ENCODE measurements around the gene STON2. TPM values are rescaled to one million over a fixed set of nuclear protein-coding genes. Genes with fewer than 3 reads are reported as not detected.

Gene STON2
- total and polyA plus RNA-seq, 9 donors: 4.8 to 28.7 (median 17.3) TPM

DNA sequence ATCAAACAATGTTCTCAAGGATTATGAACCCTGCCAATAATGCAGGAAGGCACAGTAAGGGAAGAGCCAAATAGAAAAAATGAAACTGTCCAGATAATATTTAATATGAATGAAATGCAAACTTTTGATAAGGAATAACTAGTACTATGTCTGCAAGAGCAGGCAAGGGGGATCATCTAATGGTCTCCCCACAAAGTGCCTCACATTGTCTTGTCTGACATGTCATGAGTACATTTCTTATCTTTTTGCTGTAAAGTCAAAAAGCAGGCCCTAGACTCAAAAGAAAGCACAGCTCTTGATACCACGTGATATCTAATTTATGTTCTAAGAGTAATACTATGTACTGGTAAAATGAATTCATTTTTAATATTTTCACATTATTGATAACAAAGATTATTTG lies 135.5 kb downstream of the STON2 start:
- Histone ChIP-seq H3K4me1 (ENCODE audit: insufficient read depth) (no peaks in the 10 kb centered on the region), H3K4me3 (no peak overlapping the region), H3K9me3 (no peaks in the 10 kb centered on the region), H3K36me3 (no peaks in the 10 kb centered on the region), H3K27ac (no peak overlapping the region), H3K27me3 (no peaks in the 10 kb centered on the region)
- TF ChIP-seq EP300 (IDR thresholded peaks at IDR 0.05) (no peak), POLR2A (IDR thresholded peaks at IDR 0.05) (no peak)
- TF ChIP-seq, protein P1, sequence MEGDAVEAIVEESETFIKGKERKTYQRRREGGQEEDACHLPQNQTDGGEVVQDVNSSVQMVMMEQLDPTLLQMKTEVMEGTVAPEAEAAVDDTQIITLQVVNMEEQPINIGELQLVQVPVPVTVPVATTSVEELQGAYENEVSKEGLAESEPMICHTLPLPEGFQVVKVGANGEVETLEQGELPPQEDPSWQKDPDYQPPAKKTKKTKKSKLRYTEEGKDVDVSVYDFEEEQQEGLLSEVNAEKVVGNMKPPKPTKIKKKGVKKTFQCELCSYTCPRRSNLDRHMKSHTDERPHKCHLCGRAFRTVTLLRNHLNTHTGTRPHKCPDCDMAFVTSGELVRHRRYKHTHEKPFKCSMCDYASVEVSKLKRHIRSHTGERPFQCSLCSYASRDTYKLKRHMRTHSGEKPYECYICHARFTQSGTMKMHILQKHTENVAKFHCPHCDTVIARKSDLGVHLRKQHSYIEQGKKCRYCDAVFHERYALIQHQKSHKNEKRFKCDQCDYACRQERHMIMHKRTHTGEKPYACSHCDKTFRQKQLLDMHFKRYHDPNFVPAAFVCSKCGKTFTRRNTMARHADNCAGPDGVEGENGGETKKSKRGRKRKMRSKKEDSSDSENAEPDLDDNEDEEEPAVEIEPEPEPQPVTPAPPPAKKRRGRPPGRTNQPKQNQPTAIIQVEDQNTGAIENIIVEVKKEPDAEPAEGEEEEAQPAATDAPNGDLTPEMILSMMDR (IDR thresholded peaks at IDR 0.05): no peak
- intact Hi-C loops (cut with DNase I): loop anchor here in 1 of 4 donors (5.0 kb wide), 1 partner anchor 188 kb away; no protein-coding TSS in a partner anchor
- WGBS, 3 donors: 68 to 79% (median 69%) methylated on average over 1 of the region's 1 CpG
- no peak for DNase-seq

DNA sequence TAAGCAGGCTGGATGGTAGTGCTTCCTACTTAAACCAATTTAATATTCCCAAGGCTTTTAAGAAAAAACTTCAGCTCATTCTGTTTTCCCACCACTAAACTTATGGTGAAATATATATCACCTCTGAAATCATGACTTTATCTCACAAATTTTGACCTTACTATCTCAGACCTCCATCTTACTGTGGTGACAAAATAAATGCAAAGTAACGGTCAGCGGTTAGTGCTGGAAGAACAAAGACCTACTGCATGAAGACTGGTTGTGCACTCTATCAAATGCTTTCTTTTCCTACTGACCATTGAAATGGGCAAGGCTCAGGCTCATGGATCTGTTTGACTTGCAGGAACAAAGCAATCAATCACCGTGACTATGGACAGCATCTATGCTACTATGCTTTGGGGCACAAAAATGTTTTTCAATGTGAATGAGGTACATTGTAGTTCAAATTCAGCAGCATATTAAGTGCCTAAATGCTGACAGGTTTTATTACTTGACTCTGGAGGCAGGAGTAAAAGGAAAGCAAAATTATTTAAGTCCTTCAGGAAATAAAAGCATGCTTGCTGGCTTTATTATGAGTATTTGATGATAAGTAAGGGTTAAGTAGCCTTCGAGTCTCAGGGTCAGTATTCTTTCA lies 136.2 kb downstream of the STON2 start:
- H3K4me3 ChIP-seq: no peak overlapping the region
- H3K9me3 ChIP-seq: no peaks in the 10 kb centered on the region
- no peaks in the 10 kb centered on the region for H3K36me3 ChIP-seq
- TF ChIP-seq, protein P1 (IDR thresholded peaks at IDR 0.05): no peak
- no peak for TF ChIP-seq POLR2A (IDR thresholded peaks at IDR 0.05)
- no peak for TF ChIP-seq EP300 (IDR thresholded peaks at IDR 0.05)
- H3K27me3 ChIP-seq: no peaks in the 10 kb centered on the region
- intact Hi-C loops (cut with DNase I): no loop called here
- no peaks in the 10 kb centered on the region for H3K4me1 ChIP-seq (ENCODE audit: insufficient read depth)
- 83 to 88% (median 85%) methylated on average over 4 of the region's 4 CpGs for WGBS, 3 donors
- no peak for DNase-seq
- H3K27ac ChIP-seq: no peak overlapping the region

DNA sequence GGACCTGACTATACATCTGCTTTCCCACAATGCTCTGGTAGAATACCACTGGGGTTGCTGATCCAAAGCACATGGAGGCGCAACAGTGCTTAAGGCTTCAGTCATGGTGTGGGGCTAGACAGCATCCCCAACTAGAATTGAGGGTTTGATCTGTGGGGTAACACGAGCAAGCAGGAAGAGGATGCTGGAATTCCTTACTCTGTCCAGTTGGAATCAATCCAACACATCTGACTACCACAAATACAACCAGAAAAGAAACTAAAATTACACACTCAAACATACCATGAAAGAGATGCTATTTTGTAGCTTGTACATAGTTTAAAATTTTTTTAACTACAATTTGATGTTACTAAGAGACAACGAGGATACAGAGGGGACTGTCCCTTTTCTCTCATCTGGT lies 138.9 kb downstream of the STON2 start:
- TF ChIP-seq, protein P1 (IDR thresholded peaks at IDR 0.05): no peak
- TF ChIP-seq EP300 (IDR thresholded peaks at IDR 0.05) (no peak), POLR2A (IDR thresholded peaks at IDR 0.05) (no peak)
- H3K36me3 ChIP-seq: no peaks in the 10 kb centered on the region
- intact Hi-C loops (cut with DNase I): no loop called here

DNA sequence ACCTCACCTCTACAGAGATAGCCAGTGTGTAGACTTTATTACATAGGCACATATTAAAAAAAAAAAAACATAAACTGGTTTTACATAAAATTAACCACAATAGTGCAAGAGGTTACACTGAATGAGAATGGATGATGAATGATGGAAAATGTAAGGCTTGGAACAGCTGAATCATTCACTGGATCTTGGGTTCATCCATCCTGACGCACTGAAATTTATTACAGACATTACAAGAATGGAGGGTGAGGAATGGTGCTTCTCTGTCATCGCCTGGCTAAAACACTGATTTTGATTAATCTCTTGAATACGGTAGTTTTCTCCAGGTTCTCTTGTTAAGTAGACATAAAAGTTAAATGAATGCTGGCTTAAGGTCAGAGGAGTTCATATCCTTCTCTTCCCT lies 139.4 kb downstream of the STON2 start:
- H3K27ac ChIP-seq: no peak overlapping the region
- no peak overlapping the region for H3K4me3 ChIP-seq
- no peak for TF ChIP-seq EP300 (IDR thresholded peaks at IDR 0.05)
- TF ChIP-seq POLR2A (IDR thresholded peaks at IDR 0.05): no peak
- TF ChIP-seq, protein P1 (IDR thresholded peaks at IDR 0.05): no peak
- intact Hi-C loops (cut with DNase I): no loop called here
- H3K36me3 ChIP-seq: no peaks in the 10 kb centered on the region
- H3K27me3 ChIP-seq: no peaks in the 10 kb centered on the region
- no peaks in the 10 kb centered on the region for H3K4me1 ChIP-seq (ENCODE audit: insufficient read depth)
- no peak for DNase-seq
- no peaks in the 10 kb centered on the region for H3K9me3 ChIP-seq
- WGBS, 3 donors: 86 to 98% (median 96%) methylated on average over 3 of the region's 3 CpGs

More for the DNA sequence above, 138.9 kb downstream of the STON2 start:
- H3K4me3 ChIP-seq: no peak overlapping the region
- no peaks in the 10 kb centered on the region for H3K4me1 ChIP-seq (ENCODE audit: insufficient read depth)
- no peaks in the 10 kb centered on the region for H3K9me3 ChIP-seq
- 55 to 62% (median 61%) methylated on average over 3 of the region's 3 CpGs for WGBS, 3 donors
- no peaks in the 10 kb centered on the region for H3K27me3 ChIP-seq
- DNase-seq: no peak
- H3K27ac ChIP-seq: no peak overlapping the region

All from ovary (tissue), 9 donors.